HUDEP-2 (cell line): Measurements from ENCODE around the gene ARVCF.

Experiments
- DNase-seq, 76 experiments: peaks; one replicate each; lab custom pipeline; 2025; ENCODE audit not compliant: unreplicated experiment in 76 of 76; lab: John Stamatoyannopoulos, UW

The ARVCF gene

DNA sequence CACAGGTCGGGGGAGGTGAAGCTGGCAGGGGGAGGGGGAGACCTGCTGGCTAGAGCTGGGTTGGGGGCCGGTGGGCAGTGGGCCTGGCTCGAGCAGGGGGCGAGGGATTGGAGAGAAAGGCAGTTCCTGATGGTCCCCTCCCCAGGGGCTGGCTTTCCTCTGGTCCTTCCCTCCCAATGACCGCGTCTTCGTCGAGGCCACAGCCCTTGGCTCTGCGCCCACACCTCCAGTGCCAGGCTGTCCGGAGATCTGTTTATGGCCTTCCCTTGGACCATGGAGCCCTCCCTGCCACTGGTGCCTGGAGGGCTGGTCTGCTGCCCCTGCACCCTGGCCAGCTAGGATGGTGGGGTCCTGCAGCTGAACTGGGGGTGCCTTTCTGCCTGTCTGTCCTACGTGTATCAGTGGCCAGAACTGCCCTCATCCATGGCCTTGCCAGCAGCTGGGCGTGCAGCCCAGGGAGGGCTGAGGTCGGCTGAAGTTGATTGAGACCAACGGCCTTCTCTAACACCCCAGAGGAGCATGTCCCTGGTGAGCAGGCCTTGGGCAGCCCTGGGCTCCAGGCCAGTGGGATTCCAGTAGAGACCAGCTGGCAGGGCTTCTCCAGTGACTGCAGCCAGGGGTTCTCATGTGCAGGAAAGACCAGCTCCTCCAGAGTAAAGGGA lies 16.6 kb upstream of the ARVCF start:
- peak in 2 of 76 experiments; percentile 16 to 27 for DNase-seq

DNA sequence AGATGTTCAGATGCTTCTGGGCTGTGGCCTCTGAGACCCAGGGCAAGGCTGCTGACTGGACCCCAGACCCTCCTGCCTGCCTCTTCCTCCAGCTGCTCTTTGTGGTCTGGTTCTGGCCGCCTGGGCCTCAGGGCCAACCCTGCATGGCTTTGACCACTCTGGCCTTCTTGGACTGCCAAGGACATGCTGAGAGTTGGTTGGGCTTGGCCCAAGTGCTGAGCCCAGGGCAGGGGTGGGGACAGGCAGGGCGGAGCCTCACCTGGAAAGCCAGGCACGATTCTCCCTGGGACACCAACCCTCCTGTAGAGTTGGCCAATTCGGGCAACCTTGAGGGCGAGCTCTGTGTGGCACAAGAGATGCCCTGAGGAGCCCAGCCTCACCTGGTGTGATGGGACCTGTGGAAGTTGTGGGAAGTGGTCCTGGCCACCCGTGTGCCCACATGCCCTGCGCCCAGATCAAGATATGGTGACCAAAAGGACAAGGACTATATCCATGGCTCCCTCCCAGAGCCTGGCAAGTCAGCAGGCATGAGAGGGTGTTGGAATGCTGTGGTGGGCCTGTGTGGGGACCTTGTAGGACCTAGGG lies 15.9 kb upstream of the ARVCF start:
- no peak for DNase-seq

DNA sequence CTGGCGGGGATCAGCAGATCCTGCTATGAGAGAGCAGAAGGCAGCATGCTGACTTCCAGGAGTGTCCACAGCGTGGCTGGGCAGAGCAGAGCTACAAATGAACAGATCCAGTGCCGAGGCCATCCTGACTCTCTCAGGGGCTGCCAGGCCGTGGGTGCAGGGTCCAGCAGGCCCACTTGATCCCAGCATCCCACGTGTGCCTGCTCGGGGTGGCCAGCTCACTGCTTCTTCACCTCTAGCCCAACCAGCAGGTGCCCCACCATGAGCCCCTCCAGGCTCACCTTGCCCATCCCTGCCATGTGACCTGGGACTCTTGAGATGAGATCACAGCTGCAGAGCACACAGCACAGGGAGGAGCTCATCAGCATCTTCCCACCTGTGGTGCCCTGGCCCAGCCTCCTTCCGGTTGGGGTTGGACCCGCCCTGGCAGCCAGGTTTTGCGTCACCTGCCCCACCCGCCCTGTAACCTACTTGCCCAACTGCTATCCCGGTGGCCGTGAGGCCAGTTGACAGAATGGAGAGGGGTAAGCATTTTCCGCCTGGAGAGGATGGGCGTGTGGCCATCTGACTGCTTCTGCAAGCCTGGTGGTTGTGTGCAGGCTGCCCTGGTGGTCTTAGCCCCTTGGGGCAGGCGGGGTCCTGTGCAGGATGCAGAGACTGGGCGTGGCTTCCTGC lies 15.2 kb upstream of the ARVCF start:
- DNase-seq = no peak

DNA sequence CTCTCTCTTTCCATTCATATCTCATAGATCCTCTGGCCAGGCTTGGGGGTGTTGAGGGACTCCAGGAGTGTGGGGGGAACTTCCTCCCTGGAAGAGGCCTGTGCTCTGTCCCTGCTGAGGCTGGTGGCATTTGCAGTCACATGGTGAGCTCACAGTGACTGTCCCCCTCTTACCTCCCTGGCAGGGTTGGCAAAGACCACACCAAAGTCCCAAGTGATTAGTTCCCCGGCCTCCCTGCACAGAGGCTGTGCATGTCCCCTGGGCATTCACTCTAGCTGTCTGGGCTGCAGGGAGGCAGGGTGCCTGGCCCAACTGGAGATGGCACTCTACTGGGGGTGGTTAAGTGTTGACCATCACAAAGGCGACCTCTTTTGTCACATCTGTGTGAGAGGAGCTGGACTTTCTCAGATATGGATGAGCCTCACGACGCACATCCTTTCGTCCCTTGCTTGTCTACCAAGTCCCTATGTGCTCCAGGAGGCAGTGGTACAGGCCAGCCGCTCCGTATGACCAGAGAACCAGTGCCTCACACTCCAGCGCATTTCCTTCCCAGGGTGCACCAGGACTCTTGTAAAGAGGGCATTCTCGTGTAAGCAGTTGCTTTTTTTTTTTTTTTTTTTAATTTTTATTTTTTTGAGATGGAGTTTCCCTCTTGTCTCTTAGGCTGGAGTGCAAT lies 13.1 kb upstream of the ARVCF start:
- no peak for DNase-seq

DNA sequence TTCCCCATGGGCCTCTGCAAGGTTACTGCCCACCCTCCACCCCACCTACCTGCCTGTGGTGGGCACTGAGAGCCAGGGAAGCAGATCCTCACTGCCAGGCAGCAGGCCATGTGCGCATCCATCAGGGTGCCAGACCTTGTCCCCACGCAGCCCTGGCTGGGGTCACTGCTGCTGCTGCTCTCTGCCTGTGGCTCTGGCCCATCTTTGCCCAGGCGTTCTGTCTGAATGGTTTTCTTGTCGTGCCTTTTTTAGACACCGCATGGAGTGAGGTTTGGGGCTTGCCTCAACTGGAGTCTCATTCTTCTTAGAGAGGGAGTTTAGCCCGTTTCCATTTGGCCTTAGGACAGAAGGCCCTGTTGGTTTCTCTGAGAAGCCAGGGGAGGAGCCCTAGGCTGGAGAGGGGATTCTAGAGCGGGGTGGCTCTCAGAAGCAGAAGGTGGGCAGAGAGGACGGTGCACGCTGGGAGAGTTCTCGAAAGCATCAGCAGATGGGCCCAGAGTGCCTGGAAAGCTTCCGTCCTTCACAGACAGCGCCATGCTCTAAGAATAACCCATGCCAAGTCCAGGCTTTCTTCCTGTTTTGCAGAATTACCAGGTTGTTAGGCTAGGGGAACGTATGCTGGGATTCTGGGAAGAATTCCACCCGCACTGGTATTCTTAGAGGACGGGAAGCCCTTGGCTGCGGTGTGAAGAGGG lies 12.4 kb upstream of the ARVCF start:
- DNase-seq = no peak

DNA sequence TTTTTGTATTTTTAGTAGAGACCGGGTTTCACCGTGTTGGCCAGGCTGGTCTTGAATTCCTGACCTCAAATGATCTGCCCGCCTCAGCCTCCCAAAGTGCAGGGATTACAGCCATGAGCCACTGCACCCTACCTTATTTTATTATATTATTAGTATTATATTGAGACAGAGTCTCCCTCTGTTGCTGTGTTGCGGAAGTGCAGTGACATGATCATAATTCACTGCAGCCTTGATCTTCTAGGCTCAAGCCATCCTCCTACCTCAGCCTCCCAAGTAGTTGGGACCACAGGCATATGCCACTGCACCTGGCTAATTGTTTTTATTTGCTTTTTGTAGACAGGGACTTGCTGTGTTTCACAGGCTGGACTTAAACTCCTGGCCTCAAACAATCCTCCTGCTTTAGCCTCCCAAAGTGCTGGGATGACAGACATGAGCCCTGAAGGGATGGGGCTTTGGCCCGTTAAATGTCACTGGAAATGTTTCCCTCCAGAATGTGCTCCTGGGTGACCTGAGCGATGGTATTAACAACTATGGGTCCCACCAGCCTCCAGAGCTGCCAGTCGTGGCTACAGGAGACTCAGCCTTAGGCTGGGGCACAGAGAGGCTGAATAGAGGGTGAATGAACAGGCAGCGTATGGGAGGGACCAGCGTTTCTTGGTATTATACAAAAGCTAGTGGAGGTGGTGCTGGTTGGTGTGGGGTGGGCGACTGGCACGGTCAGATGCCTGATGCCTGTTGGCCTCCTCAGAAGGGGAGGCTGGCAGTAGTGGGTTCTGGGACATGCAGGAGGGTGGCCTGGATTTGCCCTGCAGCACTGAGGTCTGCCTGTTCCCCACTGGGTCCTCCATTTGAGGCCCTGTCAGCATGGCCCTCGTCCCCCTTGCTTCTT lies 11.6 kb upstream of the ARVCF start:
- DNase-seq = peak in 18 of 76 experiments; percentile 0 to 48 (median 25)

DNA sequence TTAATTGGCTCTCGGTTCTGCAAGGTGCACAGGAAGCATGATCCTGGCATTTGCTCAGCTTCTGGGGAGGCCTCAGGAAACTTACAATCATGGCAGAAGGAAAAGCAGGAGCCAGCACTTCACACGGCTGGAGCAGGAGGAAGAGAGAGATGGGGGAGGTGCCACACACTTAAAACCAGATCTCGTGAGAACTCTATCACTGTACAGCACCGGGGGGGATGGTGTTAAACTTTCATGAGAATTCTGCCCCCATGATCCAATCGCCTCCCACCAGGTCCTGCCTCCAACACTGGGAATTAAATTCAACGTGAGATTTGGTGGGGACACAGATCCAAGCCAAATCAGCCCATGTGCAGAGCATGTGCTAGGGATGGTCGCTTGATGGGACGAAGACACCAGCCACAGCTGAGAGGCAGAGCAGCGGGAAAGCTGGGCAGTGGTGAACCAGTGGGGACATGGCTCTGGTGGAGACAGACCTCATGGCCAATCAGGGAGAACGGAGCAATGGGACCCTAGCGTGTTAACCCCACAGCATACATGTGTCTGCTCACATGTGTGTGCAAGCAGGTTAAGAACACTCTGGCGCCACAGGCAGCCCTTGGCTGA lies 10.5 kb upstream of the ARVCF start:
- peak in 7 of 76 experiments; percentile 5 to 25 (median 14) for DNase-seq

DNA sequence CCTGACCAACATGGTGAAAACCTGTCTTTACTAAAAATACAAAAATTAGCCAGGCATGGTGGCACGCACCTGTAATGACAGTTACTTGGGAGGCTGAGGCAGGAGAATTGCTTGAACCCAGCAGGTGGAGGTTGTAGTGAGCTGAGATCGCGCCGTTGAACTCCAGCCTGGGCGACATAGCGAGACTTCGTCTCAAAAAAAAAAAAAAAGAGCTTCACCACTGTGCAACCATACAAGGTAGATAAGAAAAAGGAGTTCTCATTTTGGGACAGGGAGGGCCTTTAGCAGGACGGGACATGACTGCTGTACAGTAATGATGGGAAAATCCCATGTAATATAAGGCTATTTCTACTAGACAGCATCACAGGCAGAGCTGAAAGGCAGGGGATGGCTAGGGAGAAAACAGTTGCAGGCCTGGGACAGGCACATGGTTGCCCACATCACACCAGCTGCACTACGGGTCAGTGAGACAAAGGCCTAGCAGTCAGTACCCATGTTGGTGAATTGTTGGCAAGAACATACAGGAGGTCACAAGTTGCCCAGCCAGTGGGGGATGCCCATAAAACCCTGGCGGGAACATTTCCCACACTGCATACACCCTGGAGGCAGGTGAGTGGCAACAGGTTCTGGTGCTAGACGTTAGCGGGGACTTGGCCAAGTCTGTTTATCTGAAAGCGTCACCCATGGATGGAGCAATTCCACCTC lies 9.7 kb upstream of the ARVCF start:
- no peak for DNase-seq

DNA sequence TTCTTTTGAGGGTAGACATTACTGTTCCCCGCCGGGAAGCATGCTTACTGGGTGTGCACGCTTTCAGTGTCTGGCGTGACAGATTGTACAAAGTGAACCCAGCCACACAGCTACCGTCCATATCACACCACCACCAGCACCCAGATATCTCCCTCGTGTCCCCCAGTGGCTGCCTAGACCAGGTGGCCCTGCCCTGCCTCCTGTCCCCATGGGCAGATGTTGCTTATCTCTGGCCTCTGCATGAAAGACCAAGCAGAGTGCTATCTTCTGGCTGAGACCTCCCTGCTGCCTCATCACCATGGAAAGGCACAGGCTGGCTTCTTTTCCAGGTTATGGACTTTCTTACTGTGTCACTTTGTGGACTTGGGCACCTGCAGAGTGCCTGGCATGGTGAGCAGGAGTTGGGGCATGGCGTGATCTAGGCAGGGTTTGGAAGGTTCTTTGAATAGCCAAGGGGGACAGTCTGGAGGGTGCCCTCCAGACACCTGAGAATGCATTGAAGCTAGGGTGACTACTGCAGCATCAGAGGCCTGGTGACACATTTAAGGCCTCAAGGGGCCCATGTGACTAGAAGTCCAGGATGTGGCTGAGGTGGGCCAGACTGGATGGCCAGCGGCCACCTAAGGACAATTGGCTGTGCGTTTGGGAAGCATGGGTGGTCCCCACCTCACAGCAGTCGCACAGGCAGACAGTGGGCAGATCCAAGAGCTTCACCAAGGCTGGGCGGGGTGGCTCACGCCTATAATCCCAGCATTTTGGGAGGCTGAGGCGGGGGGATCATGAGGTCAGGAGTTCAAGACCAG lies 9.0 kb upstream of the ARVCF start:
- peak in 74 of 76 experiments; percentile 68 to 98 (median 92) for DNase-seq

DNA sequence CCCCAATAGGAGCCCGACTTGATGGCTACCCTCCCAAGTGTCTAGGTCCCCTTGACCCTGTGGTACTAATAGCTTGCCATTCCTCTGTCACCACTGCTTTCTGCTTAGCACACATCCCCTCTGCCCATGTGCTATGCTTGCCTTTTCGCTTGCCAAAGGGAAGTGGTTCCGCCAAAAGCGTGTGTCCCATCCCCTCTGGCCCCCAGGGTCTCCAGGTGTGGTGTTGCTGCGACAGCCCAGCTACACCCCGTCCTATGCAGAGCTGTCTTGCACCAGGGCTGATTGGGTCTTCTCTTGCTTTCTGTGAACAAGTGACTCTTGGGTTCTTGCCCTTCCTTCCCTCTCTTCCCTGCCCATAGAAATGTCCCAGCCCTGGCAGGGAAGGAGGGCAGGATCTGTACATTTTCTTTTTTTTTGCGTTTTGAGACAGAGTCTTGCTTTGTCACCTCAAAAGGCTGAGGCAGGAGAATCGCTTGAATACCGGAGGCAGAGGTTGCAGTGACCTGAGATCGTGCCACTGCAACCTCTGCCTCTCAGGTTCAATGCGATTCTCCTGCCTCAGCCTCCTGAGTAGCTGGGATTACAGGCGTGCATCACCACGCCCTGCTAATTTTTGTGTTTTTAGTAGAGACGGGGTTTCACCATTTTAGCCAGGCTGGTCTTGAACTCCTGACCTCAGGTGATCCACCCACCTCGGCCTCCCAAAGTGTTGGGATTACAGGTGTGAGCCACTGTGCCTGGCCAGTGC lies 8.2 kb upstream of the ARVCF start:
- DNase-seq = peak in 17 of 76 experiments; percentile 7 to 64 (median 49)

DNA sequence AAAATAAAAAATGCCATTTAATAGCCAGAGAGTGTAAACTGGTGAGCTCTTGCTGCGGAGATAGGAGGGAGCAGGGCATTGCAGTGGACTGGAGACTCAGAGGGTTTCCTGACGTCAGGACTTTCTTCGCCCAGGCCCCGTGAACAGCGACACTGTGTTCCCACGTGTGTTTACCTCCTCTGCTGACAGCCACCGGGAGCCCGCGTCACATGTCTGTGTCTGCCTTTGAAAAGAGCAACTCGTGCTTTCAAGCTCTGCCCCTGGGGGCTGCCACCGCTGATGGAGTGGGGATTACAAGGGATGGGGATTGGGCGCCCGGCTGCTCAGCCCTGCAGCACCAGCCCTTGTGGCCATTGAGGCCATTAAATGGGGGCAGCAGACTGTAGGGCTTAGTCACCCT lies 7.6 kb upstream of the ARVCF start:
- peak in 1 of 76 experiments; percentile 46 for DNase-seq

DNA sequence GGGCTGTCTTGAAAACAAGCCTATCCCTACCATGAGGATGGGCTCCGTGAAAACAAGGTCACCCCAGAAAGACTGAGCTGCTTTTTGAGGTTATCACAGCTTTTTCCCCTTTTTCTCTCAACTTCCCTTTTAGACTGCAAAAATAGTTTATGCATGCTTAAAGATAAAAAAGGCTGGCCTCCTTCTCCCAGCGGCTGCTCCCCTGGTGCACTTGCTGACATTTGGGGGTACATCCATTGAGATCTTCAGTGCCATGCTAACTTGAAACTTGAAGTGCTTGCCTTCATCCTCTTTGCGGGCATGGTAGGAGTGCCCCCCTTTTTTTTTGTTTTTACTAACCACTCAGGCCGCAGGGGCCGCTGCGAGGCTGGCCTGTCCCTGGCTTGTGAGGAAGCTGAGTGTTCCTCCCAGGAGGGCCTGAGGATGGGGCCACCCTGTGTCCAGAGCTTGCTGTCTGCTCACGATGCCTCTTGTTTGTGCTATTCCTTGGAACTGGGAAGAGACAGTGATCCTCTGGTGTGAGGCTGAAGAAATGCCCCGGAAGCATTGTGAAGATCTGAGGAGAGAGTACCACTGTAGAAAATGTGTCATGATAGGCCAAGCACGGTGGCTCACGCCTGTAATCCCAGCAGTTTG lies 6.5 kb upstream of the ARVCF start:
- peak in 2 of 76 experiments; percentile 23 to 27 for DNase-seq

DNA sequence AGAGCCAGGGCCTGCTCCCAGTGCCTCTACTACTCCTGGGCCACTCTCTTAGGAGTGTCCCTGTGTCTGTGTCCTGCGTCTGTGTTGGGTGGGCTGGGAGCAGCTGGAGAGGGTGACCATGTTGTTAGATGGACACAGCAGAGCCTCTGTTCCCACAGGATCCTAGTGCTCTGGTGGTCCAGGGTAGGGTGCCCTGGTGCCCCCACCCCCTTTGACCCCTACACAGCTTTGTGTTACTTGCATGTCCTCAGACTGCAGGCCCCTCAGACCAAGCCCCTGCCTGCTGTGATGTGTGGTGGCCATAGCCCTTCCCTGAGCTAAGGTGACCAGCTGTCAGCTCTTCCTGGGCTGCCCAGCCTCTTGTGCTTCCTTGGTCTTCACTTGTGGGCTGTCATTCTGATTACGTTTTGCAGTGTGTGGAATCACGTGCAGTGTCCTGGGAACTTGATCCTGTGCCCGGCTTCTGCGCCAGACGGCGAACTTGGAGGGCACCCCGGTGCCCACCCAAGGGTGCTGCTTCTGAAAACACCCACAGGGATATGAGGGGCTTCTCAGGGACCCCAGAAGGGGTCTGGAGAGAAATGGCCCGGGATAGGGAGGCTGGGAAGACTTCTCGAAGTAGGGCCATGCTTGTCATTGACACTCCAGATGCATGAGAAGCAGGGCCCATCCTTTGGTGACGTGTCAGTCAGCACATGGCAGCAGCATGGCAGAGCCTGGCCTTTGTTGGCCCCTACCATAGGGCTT lies 5.8 kb upstream of the ARVCF start:
- peak in 40 of 76 experiments; percentile 10 to 67 (median 36) for DNase-seq

DNA sequence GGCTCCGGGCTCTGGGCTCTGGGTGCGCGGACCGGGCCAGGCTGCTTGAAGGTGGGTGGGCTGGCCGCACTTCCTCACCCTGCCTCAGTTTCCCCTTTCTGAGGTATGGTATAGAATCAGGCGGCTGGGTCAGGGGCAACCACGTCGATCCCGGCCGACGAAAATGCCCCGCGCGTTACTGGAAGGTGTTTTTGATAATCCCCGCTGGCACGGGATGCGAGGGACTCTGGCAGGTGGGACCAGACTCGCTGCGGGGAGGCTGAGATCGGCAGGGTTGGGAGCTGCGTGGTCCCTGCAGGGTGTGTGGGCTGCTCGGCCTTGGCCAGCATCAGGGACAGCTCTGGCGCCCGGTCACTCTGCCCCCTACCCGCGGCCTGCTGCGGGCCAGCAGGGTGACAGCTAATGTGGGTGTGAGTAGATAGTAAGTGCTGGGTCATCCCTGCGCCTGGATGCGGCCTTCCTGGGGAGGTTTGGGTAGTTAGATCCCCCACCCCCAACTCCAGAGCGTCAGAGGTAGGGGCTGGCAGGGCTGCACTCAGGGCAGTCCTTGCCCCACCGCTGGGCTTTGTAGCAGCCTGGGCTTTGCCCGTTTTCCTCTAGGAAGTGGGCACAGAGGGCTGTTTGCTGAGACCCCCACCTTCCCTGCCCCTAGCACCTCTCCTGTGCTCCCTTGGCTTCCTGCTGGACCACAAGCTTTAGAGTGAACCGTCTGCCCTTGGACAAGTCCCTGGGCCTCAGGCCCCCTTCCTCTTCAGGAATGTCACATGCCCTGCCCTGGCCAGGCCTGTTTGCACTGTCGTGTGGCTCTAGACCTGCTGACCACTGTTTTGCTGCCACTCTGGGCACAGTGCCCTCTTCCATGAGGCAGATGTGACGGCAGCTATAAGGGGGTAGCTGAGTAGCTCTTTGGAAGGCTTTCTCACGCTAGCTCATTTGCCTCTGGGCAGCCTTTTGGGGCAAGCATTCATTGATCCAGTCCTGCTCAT lies 4.9 kb upstream of the ARVCF start:
- DNase-seq = peak in 43 of 76 experiments; percentile 6 to 57 (median 34)
